IMR-90 (cell line): ENCODE results near the gene SLCO2B1. TPM values are rescaled to one million over a fixed set of nuclear protein-coding genes. Genes with fewer than 3 reads are reported as not detected.

Experiments
- ATAC-seq: fragments of 200-7000 bp; cut with Tn5 transposase; 2 replicates; pipeline ENCODE4 v1.9.1; 2020; ENCODE audit warnings: low read depth, mild to moderate bottlenecking, moderate library complexity
- BruUV-seq: library from RNA; stranded (reverse); fragments of 400-500 nt; replicated peaks from 2 replicates; lab custom pipeline; 2021; lab: Mats Ljungman, UMichigan
- CTCF ChIA-PET: fragments of 300-600 bp; formaldehyde crosslinking; extraction: SDS; loops from one replicate; lab custom pipeline; 2021; ENCODE audit warnings: antibody characterized with exemption; lab: Yijun Ruan, JAX
- POLR2A ChIA-PET: fragments of 300-600 bp; sonication (Branson Sonifier 250); formaldehyde crosslinking; loops from one replicate; lab custom pipeline; 2022; ENCODE audit warnings: antibody characterized with exemption; ENCODE audit not compliant: unreplicated experiment; lab: Charles Lee
- DNase-seq: peaks from one replicate; pipeline ENCODE4 v3.0.0; 2013
- H2AFZ ChIP-seq: replicated peaks from 2 replicates; pipeline ENCODE3; 2013; ENCODE audit warnings: low read length, mild to moderate bottlenecking; ENCODE audit not compliant: poor library complexity
- H2AK5ac ChIP-seq: 2 replicates; pipeline ENCODE4 v1.6.1; 2013; ENCODE audit warnings: low read depth, low read length, inconsistent platforms
- H2AK9ac ChIP-seq: replicated peaks from 2 replicates; pipeline ENCODE3; 2013; ENCODE audit warnings: mild to moderate bottlenecking, low read depth, low read length, moderate library complexity; ENCODE audit not compliant: poor library complexity
- H2BK120ac ChIP-seq: 2 replicates; pipeline ENCODE4 v1.6.1; 2013; ENCODE audit warnings: low read depth, low read length, inconsistent platforms
- H2BK15ac ChIP-seq: 3 replicates; pipeline ENCODE4 v1.6.1; 2013; ENCODE audit warnings: low read depth, low read length, inconsistent platforms
- H2BK20ac ChIP-seq: 2 replicates; pipeline ENCODE4 v1.6.1; 2013; ENCODE audit warnings: low read depth, mild to moderate bottlenecking, inconsistent platforms, low read length, moderate library complexity
- H2BK5ac ChIP-seq: 2 replicates; pipeline ENCODE4 v1.6.1; 2013; ENCODE audit warnings: mild to moderate bottlenecking, low read depth, low read length, inconsistent platforms; ENCODE audit not compliant: poor library complexity, severe bottlenecking
- H3K14ac ChIP-seq: replicated peaks from 2 replicates; pipeline ENCODE4 v1.6.1; 2013; ENCODE audit warnings: low read depth, low read length, inconsistent platforms
- H3K18ac ChIP-seq: 2 replicates; pipeline ENCODE4 v1.6.1; 2013; ENCODE audit warnings: low read depth, low read length, control low read depth
- H3K23ac ChIP-seq: 2 replicates; pipeline ENCODE4 v1.6.1; 2013; ENCODE audit warnings: low read depth, low read length, inconsistent platforms
- H3K27ac ChIP-seq: 2 replicates; pipeline ENCODE4 v1.5.1; 2013; ENCODE audit warnings: mild to moderate bottlenecking, control low read depth, low read length; ENCODE audit not compliant: insufficient read depth
- H3K27me3 ChIP-seq: 2 replicates; pipeline ENCODE4 v1.6.1; 2013; ENCODE audit warnings: low read length; ENCODE audit not compliant: control insufficient read depth, insufficient read depth
- H3K36me3 ChIP-seq: 2 replicates; pipeline ENCODE4 v1.6.1; 2013; ENCODE audit warnings: low read length, mixed read lengths; ENCODE audit not compliant: control insufficient read depth, insufficient read depth
- H3K4ac ChIP-seq: 2 replicates; pipeline ENCODE4 v1.6.1; 2013; ENCODE audit warnings: low read depth, low read length, inconsistent platforms
- H3K4me1 ChIP-seq: 2 replicates; pipeline ENCODE4 v1.6.1; 2013; ENCODE audit warnings: low read length, mixed read lengths; ENCODE audit not compliant: control insufficient read depth, insufficient read depth
- H3K4me2 ChIP-seq: 2 replicates; pipeline ENCODE4 v1.6.1; 2013; ENCODE audit warnings: low read depth, mild to moderate bottlenecking, control low read depth, low read length, moderate library complexity
- H3K4me3 ChIP-seq: 2 replicates; pipeline ENCODE4 v1.5.1; 2013; ENCODE audit warnings: low read depth, mild to moderate bottlenecking, control low read depth, low read length, moderate library complexity; ENCODE audit not compliant: insufficient read depth
- H3K56ac ChIP-seq: 2 replicates; pipeline ENCODE4 v1.6.1; 2013; ENCODE audit warnings: low read length, inconsistent platforms; ENCODE audit not compliant: insufficient read depth; ENCODE audit errors: extremely low read depth
- H3K79me1 ChIP-seq, 2 experiments: 2 replicates each; pipeline ENCODE4 v1.6.1; 2013; ENCODE audit warnings: low read length in 2 of 2, inconsistent platforms in 1 of 2, low read depth in 1 of 2
- H3K9ac ChIP-seq: 2 replicates; pipeline ENCODE4 v1.6.1; 2013; ENCODE audit warnings: low read depth, low read length, control low read depth
- H3K9me1 ChIP-seq: 2 replicates; pipeline ENCODE4 v1.6.1; 2013; ENCODE audit warnings: low read length, inconsistent platforms; ENCODE audit not compliant: insufficient read depth
- H3K9me3 ChIP-seq: 2 replicates; pipeline ENCODE4 v1.6.1; 2013; ENCODE audit warnings: low read length; ENCODE audit not compliant: control insufficient read depth, insufficient read depth
- H4K20me1 ChIP-seq: 2 replicates; pipeline ENCODE4 v1.6.1; 2013; ENCODE audit warnings: low read length, inconsistent platforms; ENCODE audit not compliant: insufficient read depth
- H4K5ac ChIP-seq: 2 replicates; pipeline ENCODE4 v1.6.1; 2013; ENCODE audit warnings: mild to moderate bottlenecking, low read depth, low read length, control low read depth
- H4K8ac ChIP-seq, 2 experiments: 2 replicates each; pipeline ENCODE4 v1.6.1; 2013; ENCODE audit warnings: low read depth in 2 of 2, low read length in 2 of 2, control low read depth in 1 of 2, inconsistent platforms in 1 of 2
- H4K91ac ChIP-seq: 2 replicates; pipeline ENCODE4 v1.6.1; 2013; ENCODE audit warnings: low read depth, low read length, inconsistent platforms; ENCODE audit not compliant: insufficient read depth
- BHLHE40 ChIP-seq: fragments of 150-350 bp; IDR thresholded peaks from 2 replicates; pipeline ENCODE4 v1.6.1; 2016; ENCODE audit warnings: mild to moderate bottlenecking, low read depth, low read length
- CEBPB ChIP-seq: IDR thresholded peaks from 2 replicates; pipeline ENCODE4 v1.6.1; 2012; ENCODE audit warnings: low read depth, low read length, improper control_type of control experiment
- CHD1 ChIP-seq: IDR thresholded peaks from 2 replicates; pipeline ENCODE4 v1.6.1; 2012; ENCODE audit warnings: low read depth, low read length, improper control_type of control experiment
- CTCF ChIP-seq: conservative IDR thresholded peaks from 2 replicates; pipeline ENCODE4 v1.5.1; 2012; ENCODE audit warnings: mild to moderate bottlenecking, low read depth, low read length, improper control_type of control experiment
- MAZ ChIP-seq: IDR thresholded peaks from 2 replicates; pipeline ENCODE4 v1.6.1; 2012; ENCODE audit warnings: low read depth, mild to moderate bottlenecking, low read length, improper control_type of control experiment, moderate library complexity, borderline replicate concordance
- MXI1 ChIP-seq: IDR thresholded peaks from 2 replicates; pipeline ENCODE4 v1.6.1; 2012; ENCODE audit warnings: low read depth, mild to moderate bottlenecking, low read length, moderate library complexity, borderline replicate concordance
- POLR2A ChIP-seq: IDR thresholded peaks from 2 replicates; pipeline ENCODE4 v1.6.1; 2012; ENCODE audit warnings: mild to moderate bottlenecking, low read depth, low read length
- RCOR1 ChIP-seq: IDR thresholded peaks from 2 replicates; pipeline ENCODE4 v1.6.1; 2012; ENCODE audit warnings: mild to moderate bottlenecking, low read length, improper control_type of control experiment; ENCODE audit not compliant: insufficient replicate concordance
- USF2 ChIP-seq: fragments of 150-350 bp; IDR thresholded peaks from 2 replicates; pipeline ENCODE4 v1.6.1; 2017; ENCODE audit warnings: mild to moderate bottlenecking, antibody characterized with exemption, low read length, low read depth
- WGBS, 2 experiments: methylation state at CpG; one replicate each; pipeline versions ENCODE4 v1.1.5 to v1.1.7; 2013; ENCODE audit warnings: missing lambda C conversion rate in 2 of 2; ENCODE audit not compliant: insufficient read length in 1 of 2; ENCODE audit errors: extremely low coverage in 2 of 2; 5-methylcytosine and 5-hydroxymethylcytosine counted together
- dilution Hi-C: fragments of 300-500 bp; cut with HindIII; formaldehyde crosslinking; loops from one replicate; pipeline ENCODE4 v1.14.3; 2018; ENCODE audit warnings: low sequenced_read_pairs; ENCODE audit not compliant: unreplicated experiment
- in situ Hi-C: fragments of 300-500 bp; cut with MboI; formaldehyde crosslinking; loops from 3 replicates; pipeline ENCODE4 v1.14.3; 2019; ENCODE audit warnings: low sequenced_read_pairs, inconsistent platforms, mixed read lengths
- intact Hi-C: fragments of 100-400 bp; cut with micrococcal nuclease; formaldehyde crosslinking; loops from 2 replicates; pipeline ENCODE4 v1.10.0; 2022
- polyA plus RNA-seq, 3 experiments: library from polyadenylated mRNA; depleted of rRNA; stranded (reverse); fragments of >200 nt; gene quantifications; 2 replicates each; pipeline ENCODE4 v1.2.3, GENCODE V29; 2012; ENCODE audit warnings: low replicate concordance in 1 of 3
- total RNA-seq: library from RNA; depleted of rRNA; stranded (reverse); fragments of >200 nt; gene quantifications from 2 replicates; pipeline ENCODE4 v1.2.3, GENCODE V29; 2012
- TF ChIP-seq, protein P1 (sequence below): fragments of 150-350 bp; IDR thresholded peaks from 2 replicates; pipeline ENCODE4 v1.6.1; 2016; ENCODE audit warnings: low read depth, mild to moderate bottlenecking, low read length, moderate library complexity, borderline replicate concordance

Gene SLCO2B1
- total and polyA plus RNA-seq, 2 of the 4 experiments (the other 2 are of a cell fraction): not detected

GRCh38 chr11:75189108-75189507 is 38.2 kb downstream of the SLCO2B1 start:
- dilution Hi-C loops (no loop called here), in situ Hi-C loops (no loop called here), intact Hi-C loops (no loop called here)
- 50% methylated on average over 2 of the region's 5 CpGs; no CpG with 5 or more reads in 1 of the 2 experiments for WGBS, 2 experiments
- Histone ChIP-seq H2BK120ac (no peak overlapping the region), H2AK9ac (no peak overlapping the region), H3K9me3 (no peaks in the 10 kb centered on the region), H2AFZ (no peak overlapping the region), H3K9me1 (no peaks in the 10 kb centered on the region), H3K9ac (no peak overlapping the region), H2BK15ac (no peak overlapping the region), H3K14ac (no peak overlapping the region), H4K5ac (no peak overlapping the region), H3K4me1 (no peaks in the 10 kb centered on the region), H2BK20ac (no peak overlapping the region), H3K27ac (no peak overlapping the region), H4K8ac (no peak overlapping the region), H3K4ac (no peak overlapping the region), H3K27me3 (peaks cover 50% of the 10 kb centered on the region), H3K36me3 (no peaks in the 10 kb centered on the region), H3K18ac (no peak overlapping the region), H3K4me2 (no peak overlapping the region), H3K56ac (no peak overlapping the region), H2AK5ac (no peak overlapping the region), H4K20me1 (no peaks in the 10 kb centered on the region), H3K23ac (no peak overlapping the region), H2BK5ac (no peak overlapping the region), H3K79me1 (no peaks in the 10 kb centered on the region), H4K91ac (no peak overlapping the region), H3K4me3 (no peak overlapping the region)
- ChIA-PET CTCF (interaction anchor here (0.7 to 1.4 kb wide), 2 partner anchors 16 to 44 kb away, joined by 3 to 5 read pairs; no protein-coding TSS in a partner anchor), POLR2A (no interaction called here)
- no peak for DNase-seq
- ATAC-seq: no peak
- no TSS peak for BruUV-seq
- TF ChIP-seq, protein P1, sequence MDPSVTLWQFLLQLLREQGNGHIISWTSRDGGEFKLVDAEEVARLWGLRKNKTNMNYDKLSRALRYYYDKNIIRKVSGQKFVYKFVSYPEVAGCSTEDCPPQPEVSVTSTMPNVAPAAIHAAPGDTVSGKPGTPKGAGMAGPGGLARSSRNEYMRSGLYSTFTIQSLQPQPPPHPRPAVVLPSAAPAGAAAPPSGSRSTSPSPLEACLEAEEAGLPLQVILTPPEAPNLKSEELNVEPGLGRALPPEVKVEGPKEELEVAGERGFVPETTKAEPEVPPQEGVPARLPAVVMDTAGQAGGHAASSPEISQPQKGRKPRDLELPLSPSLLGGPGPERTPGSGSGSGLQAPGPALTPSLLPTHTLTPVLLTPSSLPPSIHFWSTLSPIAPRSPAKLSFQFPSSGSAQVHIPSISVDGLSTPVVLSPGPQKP: no peak
- TF ChIP-seq POLR2A (no peak), RCOR1 (no peak), USF2 (no peak), CHD1 (no peak), MXI1 (no peak), BHLHE40 (no peak), CTCF (no peak), CEBPB (no peak), MAZ (no peak)
